Endodermal cell (in vitro differentiated cells): ENCODE measurements around the gene PSAPL1. TPM values are rescaled to one million over a fixed set of nuclear protein-coding genes. Genes with fewer than 3 reads are reported as not detected.
A peak's percentile ranks its signal among the peaks of the same experiment; 100 is the strongest.

Experiments used
- DNase-seq: peaks from one replicate; pipeline ENCODE4 v3.0.0-alpha.2; 2017
- H3K27ac ChIP-seq: 2 replicates; pipeline ENCODE4 v1.5.1; 2013; ENCODE audit warnings: mild to moderate bottlenecking, low read depth, low read length, moderate library complexity
- H3K27me3 ChIP-seq: 2 replicates; pipeline ENCODE4 v1.6.1; 2013; ENCODE audit warnings: mild to moderate bottlenecking, low read length, moderate library complexity; ENCODE audit not compliant: insufficient read depth, control insufficient read depth, poor library complexity, severe bottlenecking
- H3K36me3 ChIP-seq: 2 replicates; pipeline ENCODE4 v1.7.0; 2013; ENCODE audit warnings: mild to moderate bottlenecking, low read length, moderate library complexity; ENCODE audit not compliant: control insufficient read depth, insufficient read depth
- H3K4me1 ChIP-seq: one replicate; pipeline ENCODE4 v1.7.0; 2013; ENCODE audit warnings: low read length; ENCODE audit not compliant: control insufficient read depth, insufficient read depth
- H3K4me3 ChIP-seq: 2 replicates; pipeline ENCODE4 v1.5.1; 2013; ENCODE audit warnings: mild to moderate bottlenecking, low read length, moderate library complexity
- H3K9ac ChIP-seq: 2 replicates; pipeline ENCODE4 v1.6.1; 2013; ENCODE audit warnings: mild to moderate bottlenecking, low read length, moderate library complexity; ENCODE audit not compliant: poor library complexity, severe bottlenecking; ENCODE audit errors: extremely low read depth
- H3K9me3 ChIP-seq: 2 replicates; pipeline ENCODE4 v1.6.1; 2013; ENCODE audit warnings: mild to moderate bottlenecking, low read length, moderate library complexity; ENCODE audit not compliant: control insufficient read depth
- H3K27ac Mint-ChIP-seq: 2 replicates; pipeline ENCODE4 v1.8.0; 2020; ENCODE audit warnings: mixed read lengths
- H3K27me3 Mint-ChIP-seq: 2 replicates; pipeline ENCODE4 v1.8.0; 2021; ENCODE audit warnings: mild to moderate bottlenecking, mixed read lengths; ENCODE audit not compliant: insufficient read depth
- H3K36me3 Mint-ChIP-seq: 2 replicates; pipeline ENCODE4 v1.8.0; 2020; ENCODE audit warnings: low read depth, mixed read lengths
- H3K4me1 Mint-ChIP-seq: 2 replicates; pipeline ENCODE4 v1.8.0; 2020; ENCODE audit warnings: mixed read lengths
- H3K4me3 Mint-ChIP-seq: 2 replicates; pipeline ENCODE4 v1.8.0; 2020; ENCODE audit warnings: mild to moderate bottlenecking, moderate library complexity, mixed read lengths
- H3K9me3 Mint-ChIP-seq: 2 replicates; pipeline ENCODE4 v1.8.0; 2020; ENCODE audit warnings: mild to moderate bottlenecking, mixed read lengths
- CTCF ChIP-seq: fragments of 200-600 bp; sonication (generic); conservative IDR thresholded peaks from 2 replicates; pipeline ENCODE4 v1.5.0; 2021; ENCODE audit warnings: antibody characterized with exemption, mild to moderate bottlenecking
- WGBS, 2 experiments: methylation state at CpG; one replicate each; pipeline versions ENCODE4 v1.1.5 to v1.1.7; 2013; ENCODE audit warnings: missing lambda C conversion rate in 2 of 2, mixed read lengths in 1 of 2; ENCODE audit not compliant: insufficient coverage in 1 of 2, insufficient read length in 1 of 2; 5-methylcytosine and 5-hydroxymethylcytosine counted together
- total RNA-seq, 2 donors: library from RNA; stranded (reverse); fragmentation: NEBNext Ultra II Directional in 1 of 2; extraction: Animal tissue kit (Norgen Biotek cat#: 25700) in 1 of 2; gene quantifications; 2 replicates in 1 of 2; 3 replicates in 1 of 2; pipeline ENCODE4 v1.2.1, GENCODE V29; 2021

Gene PSAPL1
- total RNA-seq, 2 donors from 2014 or later = 0.13 to 0.24 TPM

- H3K4me1 Mint-ChIP-seq = peaks cover 23% of the 10 kb centered on the region
- Histone ChIP-seq H3K9ac (no peak overlapping the region), H3K27ac (no peak overlapping the region), H3K4me3 (no peak overlapping the region), H3K36me3 (no peaks in the 10 kb centered on the region), H3K27me3 (no peaks in the 10 kb centered on the region), H3K9me3 (no peaks in the 10 kb centered on the region), H3K4me1 (no peaks in the 10 kb centered on the region)
- H3K9me3 Mint-ChIP-seq = no peaks in the 10 kb centered on the region
- H3K27ac Mint-ChIP-seq = no peak overlapping the region
- no peaks in the 10 kb centered on the region for H3K27me3 Mint-ChIP-seq
- WGBS, 2 experiments = 85 to 91% methylated on average over 11 to 17 of the region's 17 CpGs
- no peak overlapping the region for H3K4me3 Mint-ChIP-seq
- TF ChIP-seq CTCF = no peak
- H3K36me3 Mint-ChIP-seq = no peaks in the 10 kb centered on the region
- DNase-seq = peak; percentile 52
Observed at GRCh38 chr4:7429601-7430078, 5.1 kb downstream of the PSAPL1 start.

GRCh38 chr4:7429069-7429416, 5.7 kb downstream of the PSAPL1 start:
- H3K4me3 ChIP-seq = no peak overlapping the region
- no peak overlapping the region for H3K27ac ChIP-seq
- no peaks in the 10 kb centered on the region for H3K36me3 ChIP-seq
- no peaks in the 10 kb centered on the region for H3K9me3 ChIP-seq
- Mint-ChIP-seq H3K27ac (peak overlapping the region; percentile 65), H3K4me1 (peaks cover 23% of the 10 kb centered on the region), H3K4me3 (no peak overlapping the region), H3K27me3 (no peaks in the 10 kb centered on the region), H3K36me3 (no peaks in the 10 kb centered on the region), H3K9me3 (no peaks in the 10 kb centered on the region)
- TF ChIP-seq CTCF = no peak
- no peak overlapping the region for H3K9ac ChIP-seq
- 93 to 100% methylated on average over 7 to 9 of the region's 9 CpGs for WGBS, 2 experiments
- H3K27me3 ChIP-seq = no peaks in the 10 kb centered on the region
- DNase-seq = no peak
- no peaks in the 10 kb centered on the region for H3K4me1 ChIP-seq

GRCh38 chr4:7428261-7429068, 6.3 kb downstream of the PSAPL1 start:
- no peak for TF ChIP-seq CTCF
- Histone ChIP-seq H3K9ac (no peak overlapping the region), H3K4me3 (no peak overlapping the region), H3K9me3 (no peaks in the 10 kb centered on the region), H3K27me3 (no peaks in the 10 kb centered on the region), H3K36me3 (no peaks in the 10 kb centered on the region), H3K4me1 (no peaks in the 10 kb centered on the region), H3K27ac (no peak overlapping the region)
- Mint-ChIP-seq H3K27me3 (no peaks in the 10 kb centered on the region), H3K9me3 (no peaks in the 10 kb centered on the region), H3K4me3 (no peak overlapping the region), H3K36me3 (no peaks in the 10 kb centered on the region), H3K27ac (peak overlapping the region; percentile 75), H3K4me1 (peaks cover 23% of the 10 kb centered on the region)
- 58 to 80% methylated on average over 10 to 16 of the region's 16 CpGs for WGBS, 2 experiments
- peak; percentile 79 for DNase-seq
